ENCODE measurements around the gene GPR55.

GPR55 gene

GRCh38 chr2:230932556-230933511 is 7.8 kb upstream of the GPR55 start:
- H2AFZ ChIP-seq (ENCODE audit: low read length), result no peak overlapping the region
- TF ChIP-seq EZH2 (optimal IDR thresholded peaks at IDR 0.05; ENCODE audit: low read depth, low read length) (no peak), EZH2phosphoT487 (IDR thresholded peaks at IDR 0.05; ENCODE audit: low read length) (no peak), CTCF (IDR thresholded peaks at IDR 0.05; ENCODE audit: low read length) (no peak)
- no peak for DNase-seq

GRCh38 chr2:230931556-230932231 is 6.7 kb upstream of the GPR55 start:
- TF ChIP-seq EZH2phosphoT487 (IDR thresholded peaks at IDR 0.05; ENCODE audit: low read length), result no peak
- TF ChIP-seq CTCF (IDR thresholded peaks at IDR 0.05; ENCODE audit: low read length), result no peak
- TF ChIP-seq EZH2 (optimal IDR thresholded peaks at IDR 0.05; ENCODE audit: low read depth, low read length), result no peak
- Histone ChIP-seq H3K9me2 (replicated peaks; ENCODE audit: insufficient read depth, low read length) (no peaks in the 10 kb centered on the region), H4K20me1 (ENCODE audit: insufficient read depth, low read length) (no peaks in the 10 kb centered on the region), H3K4me1 (ENCODE audit: low read length) (no peaks in the 10 kb centered on the region), H3K27me3 (replicated peaks; ENCODE audit: insufficient read depth, low read length) (no peaks in the 10 kb centered on the region), H2AFZ (ENCODE audit: low read length) (no peak overlapping the region), H3F3A (ENCODE audit: insufficient read depth, low read length) (no peaks in the 10 kb centered on the region), H3K36me3 (replicated peaks; ENCODE audit: insufficient read depth, low read length) (no peaks in the 10 kb centered on the region), H3K79me2 (ENCODE audit: low read length) (no peaks in the 10 kb centered on the region), H3K4me3 (ENCODE audit: low read length) (no peak overlapping the region), H3K9me3 (replicated peaks; ENCODE audit: insufficient read depth, low read length) (no peaks in the 10 kb centered on the region), H3K4me2 (ENCODE audit: low read depth, low read length) (no peak overlapping the region), H3K9ac (ENCODE audit: low read length) (no peak overlapping the region), H3K27ac (ENCODE audit: low read length) (no peak overlapping the region)
- no peak for DNase-seq

More at GRCh38 chr2:230932556-230933511, 7.8 kb upstream of the GPR55 start:
- Histone ChIP-seq H3K9me3 (replicated peaks; ENCODE audit: insufficient read depth, low read length) (no peaks in the 10 kb centered on the region), H3K4me2 (ENCODE audit: low read depth, low read length) (no peak overlapping the region), H3F3A (ENCODE audit: insufficient read depth, low read length) (no peaks in the 10 kb centered on the region), H3K4me1 (ENCODE audit: low read length) (no peaks in the 10 kb centered on the region), H3K27me3 (replicated peaks; ENCODE audit: insufficient read depth, low read length) (no peaks in the 10 kb centered on the region), H3K9me2 (replicated peaks; ENCODE audit: insufficient read depth, low read length) (no peaks in the 10 kb centered on the region), H3K9ac (ENCODE audit: low read length) (no peak overlapping the region), H3K79me2 (ENCODE audit: low read length) (no peaks in the 10 kb centered on the region), H3K4me3 (ENCODE audit: low read length) (no peak overlapping the region), H3K27ac (ENCODE audit: low read length) (no peak overlapping the region), H3K36me3 (replicated peaks; ENCODE audit: insufficient read depth, low read length) (no peaks in the 10 kb centered on the region), H4K20me1 (ENCODE audit: insufficient read depth, low read length) (no peaks in the 10 kb centered on the region)

- no peaks in the 10 kb centered on the region for H3F3A ChIP-seq (ENCODE audit: insufficient read depth, low read length)
- H3K9me2 ChIP-seq (replicated peaks; ENCODE audit: insufficient read depth, low read length), result no peaks in the 10 kb centered on the region
- no peaks in the 10 kb centered on the region for H4K20me1 ChIP-seq (ENCODE audit: insufficient read depth, low read length)
- H3K9me3 ChIP-seq (replicated peaks; ENCODE audit: insufficient read depth, low read length), result no peaks in the 10 kb centered on the region
- no peaks in the 10 kb centered on the region for H3K27me3 ChIP-seq (replicated peaks; ENCODE audit: insufficient read depth, low read length)
- H3K4me2 ChIP-seq (ENCODE audit: low read depth, low read length), result no peak overlapping the region
- H2AFZ ChIP-seq (ENCODE audit: low read length), result no peak overlapping the region
- H3K4me1 ChIP-seq (ENCODE audit: low read length), result peaks cover 3% of the 10 kb centered on the region
- H3K4me3 ChIP-seq (ENCODE audit: low read length), result no peak overlapping the region
- no peak overlapping the region for H3K27ac ChIP-seq (ENCODE audit: low read length)
- no peaks in the 10 kb centered on the region for H3K36me3 ChIP-seq (replicated peaks; ENCODE audit: insufficient read depth, low read length)
- TF ChIP-seq EZH2phosphoT487 (IDR thresholded peaks at IDR 0.05; ENCODE audit: low read length) (no peak), CTCF (IDR thresholded peaks at IDR 0.05; ENCODE audit: low read length) (no peak), EZH2 (optimal IDR thresholded peaks at IDR 0.05; ENCODE audit: low read depth, low read length) (no peak)
- DNase-seq, result no peak
- no peaks in the 10 kb centered on the region for H3K79me2 ChIP-seq (ENCODE audit: low read length)
- H3K9ac ChIP-seq (ENCODE audit: low read length), result no peak overlapping the region
Observed at GRCh38 chr2:230930928-230931555, 6.0 kb upstream of the GPR55 start.
